Fibroblast of skin of right quadriceps (primary cell): ENCODE data around the gene DUSP10.

Experiments used
- DNase-seq: peaks from one replicate; pipeline ENCODE4 v3.0.0-alpha.2; 2013

Gene DUSP10

GRCh38 chr1:221693087-221693486 is 48.8 kb downstream of the DUSP10 start:
- DNase-seq: no peak

DNA sequence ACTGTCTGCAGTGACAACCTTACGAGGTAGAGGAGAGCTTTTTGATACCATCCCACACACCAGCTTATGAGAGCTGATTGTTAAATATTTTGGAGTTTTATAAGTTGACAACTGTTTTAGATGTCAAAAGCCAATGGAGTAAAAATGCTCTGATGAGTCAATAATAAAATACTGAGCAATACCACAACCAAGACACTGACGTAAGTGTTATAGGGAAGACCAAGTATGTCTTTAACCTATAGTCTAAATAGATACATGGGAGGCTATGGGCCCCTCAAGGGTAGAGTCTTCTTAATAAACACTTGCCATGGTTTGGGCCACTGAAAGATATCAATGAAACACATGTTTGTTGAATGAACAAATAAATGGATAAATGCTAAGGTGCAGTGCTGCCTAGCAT is 49.2 kb downstream of the DUSP10 start:
- DNase-seq: no peak

DNA sequence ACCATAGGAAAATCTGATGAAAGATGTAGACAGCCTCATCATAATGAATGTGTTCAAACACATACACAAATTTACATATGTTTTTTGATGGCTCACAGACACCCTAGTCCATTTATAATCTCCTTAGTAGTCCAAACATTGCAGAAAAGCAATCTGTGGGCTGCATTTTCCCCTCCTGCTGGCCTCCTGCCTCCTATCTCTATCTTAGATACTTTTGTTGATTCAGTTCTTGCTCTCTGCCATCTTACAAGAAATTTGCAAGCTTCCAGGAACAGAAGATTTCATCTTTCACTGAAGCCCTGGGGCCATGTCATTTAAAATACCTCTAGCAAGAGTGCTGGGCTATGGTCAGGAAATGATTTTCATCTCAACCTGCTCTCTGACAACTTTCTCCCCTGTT is 50.6 kb downstream of the DUSP10 start:
- no peak for DNase-seq

GRCh38 chr1:221690858-221691257 is 51.0 kb downstream of the DUSP10 start:
- no peak for DNase-seq

DNA sequence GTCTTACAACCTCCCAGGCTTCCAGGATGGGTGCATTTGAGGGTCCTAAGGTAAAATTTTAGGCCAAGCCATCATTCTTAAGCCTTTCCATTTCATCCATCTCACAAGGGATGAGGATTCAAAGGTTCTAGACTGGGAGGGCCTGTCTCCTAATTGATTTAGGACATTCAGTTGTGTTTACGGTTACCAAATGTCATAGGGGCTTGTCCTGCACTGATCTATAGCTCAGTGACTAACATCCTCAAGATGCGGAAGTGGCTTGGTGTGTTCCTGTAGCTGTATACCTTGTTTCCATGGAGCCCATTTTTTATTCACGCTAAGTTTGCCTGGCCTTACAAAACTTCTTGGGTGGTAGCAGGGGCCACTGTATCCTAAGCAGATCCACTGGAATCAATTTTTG is 52.8 kb downstream of the DUSP10 start:
- no peak for DNase-seq

DNA sequence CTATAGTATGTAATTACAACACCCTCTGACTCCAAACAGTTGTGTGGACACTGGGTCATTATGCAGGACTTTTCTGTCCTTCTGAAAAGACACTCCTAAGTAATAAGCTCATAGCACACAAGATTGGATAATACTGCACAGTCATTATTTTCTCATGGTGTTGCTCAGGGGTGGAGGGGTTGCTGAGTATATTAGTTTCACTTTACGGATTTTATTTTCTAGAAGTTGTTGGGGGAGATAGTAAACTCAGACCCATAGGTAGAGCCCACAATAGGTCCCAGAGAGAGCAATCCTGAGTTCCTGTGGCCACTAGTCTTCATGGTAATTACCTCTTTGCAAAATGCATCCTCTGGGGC is 53.4 kb downstream of the DUSP10 start:
- DNase-seq: no peak

- DNase-seq: no peak
Observed at GRCh38 chr1:221687836-221688487, 53.9 kb downstream of the DUSP10 start.

- no peak for DNase-seq
Observed at GRCh38 chr1:221683681-221684080, 58.2 kb downstream of the DUSP10 start.

GRCh38 chr1:221680085-221680484 is 61.8 kb downstream of the DUSP10 start:
- no peak for DNase-seq

GRCh38 chr1:221678014-221678413 is 63.9 kb downstream of the DUSP10 start:
- DNase-seq: no peak

DNA sequence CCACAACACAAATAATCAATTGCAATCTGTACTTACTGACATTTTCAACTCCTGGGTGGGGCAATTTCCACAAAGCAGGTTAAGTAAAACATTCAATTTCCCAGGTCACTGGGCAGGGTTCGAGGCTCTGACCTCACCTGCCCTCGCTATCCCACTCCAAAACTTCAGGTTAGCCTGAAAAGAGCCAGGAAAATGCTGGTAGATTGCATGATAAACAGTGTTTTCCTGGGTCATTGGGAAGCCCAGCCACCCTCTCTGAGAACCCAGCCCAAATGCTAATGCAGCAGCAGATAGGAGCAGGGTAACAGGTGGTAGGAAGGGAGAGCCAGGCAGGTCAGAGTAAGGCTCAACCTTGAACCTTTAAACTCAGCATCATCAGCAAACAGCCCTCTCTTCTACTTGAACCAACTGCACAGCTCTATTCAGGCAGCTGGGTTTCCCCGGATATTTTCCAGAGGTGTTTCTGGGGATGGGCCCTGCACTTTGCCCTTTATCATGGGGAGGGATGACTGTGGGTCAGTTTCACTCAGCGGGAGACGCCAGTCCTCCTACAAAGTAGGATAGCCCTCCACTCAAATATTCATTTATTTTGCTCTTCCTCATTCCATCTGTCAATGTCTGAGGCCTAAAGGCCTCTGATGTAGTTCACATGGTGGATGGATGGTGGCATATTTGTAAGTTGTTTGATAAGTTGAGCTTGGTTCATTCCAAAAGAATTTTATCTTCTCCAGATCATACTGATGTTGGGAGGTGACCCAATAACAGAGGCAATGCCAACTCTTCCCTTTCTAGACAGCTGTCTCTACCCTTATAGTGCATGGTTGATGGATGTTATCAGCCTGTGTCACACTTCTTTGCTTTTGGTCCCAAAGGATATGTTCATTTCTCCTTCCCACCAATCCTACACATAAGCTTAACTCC is 65.7 kb downstream of the DUSP10 start:
- no peak for DNase-seq

DNA sequence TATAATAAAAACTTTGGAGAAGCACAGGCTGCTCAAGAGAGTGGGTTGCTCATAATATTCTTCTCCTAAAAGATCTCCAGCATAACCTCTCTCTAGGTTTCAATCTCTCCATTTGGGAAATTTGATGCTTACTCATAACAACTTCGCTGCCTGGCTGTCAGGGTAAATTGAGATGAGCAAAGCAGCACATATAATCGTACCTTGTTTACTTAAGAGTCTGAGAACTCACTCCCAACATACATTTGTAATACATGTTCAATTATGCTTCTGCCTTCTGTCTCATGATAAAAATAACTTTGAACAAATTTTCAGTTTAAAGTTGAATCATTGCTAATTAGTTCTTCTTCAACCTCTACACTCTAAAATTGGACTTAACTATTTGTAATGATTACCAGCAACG is 68.9 kb downstream of the DUSP10 start:
- no peak for DNase-seq

- DNase-seq: peak; percentile 82
Observed at GRCh38 chr1:221672239-221672645, 69.6 kb downstream of the DUSP10 start.

- peak; percentile 68 for DNase-seq
Observed at GRCh38 chr1:221670081-221670480, 71.8 kb downstream of the DUSP10 start.

- DNase-seq: no peak
Observed at GRCh38 chr1:221669441-221669840, 72.4 kb downstream of the DUSP10 start.

- DNase-seq: peak; percentile 68
Observed at GRCh38 chr1:221667504-221667903, 74.4 kb downstream of the DUSP10 start.

GRCh38 chr1:221664253-221664652 is 77.6 kb downstream of the DUSP10 start:
- no peak for DNase-seq

- no peak for DNase-seq
Observed at GRCh38 chr1:221663321-221663720, 78.6 kb downstream of the DUSP10 start.

DNA sequence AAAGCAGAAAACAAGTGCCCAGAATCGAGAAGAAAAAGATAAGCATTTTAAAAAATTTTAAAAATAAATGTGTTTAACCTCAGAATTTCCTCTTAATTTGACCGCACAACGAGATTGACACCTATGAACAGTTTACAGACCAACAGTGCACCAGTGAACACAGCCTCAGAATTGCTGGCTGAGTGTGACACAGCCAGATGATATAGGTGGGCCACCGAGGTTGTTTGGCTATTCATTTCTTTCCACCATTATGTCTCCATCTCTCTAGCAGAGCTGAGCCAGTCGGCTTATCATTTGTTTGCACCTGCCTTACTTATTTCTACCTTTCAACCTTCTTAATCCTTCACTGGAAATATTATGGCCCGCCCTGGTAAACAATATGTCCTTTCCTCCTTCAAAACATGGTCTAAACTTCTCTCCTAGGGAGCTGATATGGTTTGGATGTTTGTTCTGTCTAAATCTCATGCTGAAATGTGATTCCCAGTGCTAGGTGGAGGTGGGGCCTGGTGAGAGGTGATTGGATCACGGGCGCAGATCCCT is 86.1 kb downstream of the DUSP10 start:
- DNase-seq: no peak
